Mucosa of rectum (tissue), 2 donors: ENCODE measurements around the gene SGK1.
"Not testable (repeated sequence)": the region's sequence is repeated elsewhere in the genome, so short reads cannot be mapped to it uniquely, and the experiment has no call there.

Experiments
- H3K27ac ChIP-seq, 2 donors: one replicate each; pipeline ENCODE4 v1.7.0; 2013; ENCODE audit warnings: inconsistent platforms in 2 of 2, low read depth in 2 of 2, low read length in 2 of 2
- H3K27me3 ChIP-seq, 2 donors: one replicate each; pipeline ENCODE4 v1.7.0; 2013; ENCODE audit warnings: low read length in 2 of 2; ENCODE audit not compliant: control insufficient read depth in 2 of 2, insufficient read depth in 2 of 2
- H3K36me3 ChIP-seq, 2 donors: one replicate each; pipeline ENCODE4 v1.7.0; 2013; ENCODE audit warnings: low read length in 2 of 2; ENCODE audit not compliant: control insufficient read depth in 2 of 2, insufficient read depth in 2 of 2
- H3K4me1 ChIP-seq, 2 donors: one replicate each; pipeline ENCODE4 v1.7.0; 2013; ENCODE audit warnings: low read length in 2 of 2, mild to moderate bottlenecking in 1 of 2; ENCODE audit not compliant: control insufficient read depth in 2 of 2, insufficient read depth in 2 of 2
- H3K4me3 ChIP-seq, 2 donors: one replicate each; pipeline ENCODE4 v1.7.0; 2013; ENCODE audit warnings: low read length in 2 of 2
- H3K9ac ChIP-seq, 2 donors: one replicate each; pipeline ENCODE4 v1.7.0; 2013; ENCODE audit warnings: low read length in 2 of 2, low read depth in 1 of 2, mild to moderate bottlenecking in 1 of 2
- H3K9me3 ChIP-seq, 2 donors: one replicate each; pipeline ENCODE4 v1.7.0; 2013; ENCODE audit warnings: low read length in 2 of 2; ENCODE audit not compliant: control insufficient read depth in 2 of 2
- donor health status: healthy.
- donor health status: Normal muscosa, but diverticular disease.

SGK1 gene

GRCh38 chr6:134288538-134289203 lies 29.2 kb downstream of the SGK1 start:
- no peaks in the 10 kb centered on the region for H3K27me3 ChIP-seq
- no peaks in the 10 kb centered on the region for H3K9me3 ChIP-seq
- H3K9ac ChIP-seq: no peak overlapping the region
- peaks cover 0 to 3% of the 10 kb centered on the region in 2 donors for H3K4me1 ChIP-seq
- H3K27ac ChIP-seq: peak overlapping the region; percentile 37 to 62
- no peaks in the 10 kb centered on the region for H3K36me3 ChIP-seq
- H3K4me3 ChIP-seq: no peak overlapping the region

GRCh38 chr6:134287859-134288537 lies 29.9 kb downstream of the SGK1 start:
- Histone ChIP-seq H3K9ac (no peak overlapping the region), H3K9me3 (no peaks in the 10 kb centered on the region), H3K27me3 (no peaks in the 10 kb centered on the region), H3K27ac (peak overlapping the region; percentile 37 to 62), H3K36me3 (no peaks in the 10 kb centered on the region), H3K4me1 (peaks cover 0 to 3% of the 10 kb centered on the region in 2 donors), H3K4me3 (no peak overlapping the region)

- H3K36me3 ChIP-seq: no peaks in the 10 kb centered on the region
- no peak overlapping the region for H3K4me3 ChIP-seq
- H3K27me3 ChIP-seq: no peaks in the 10 kb centered on the region
- no peak overlapping the region for H3K27ac ChIP-seq
- H3K4me1 ChIP-seq: no peaks in the 10 kb centered on the region
- no peaks in the 10 kb centered on the region for H3K9me3 ChIP-seq
- H3K9ac ChIP-seq: no peak overlapping the region
These were observed 35.1 kb downstream of the SGK1 start for GRCh38 chr6:134282816-134283215.

GRCh38 chr6:134281388-134281787 lies 36.5 kb downstream of the SGK1 start:
- Histone ChIP-seq H3K4me3 (no peak overlapping the region), H3K36me3 (no peaks in the 10 kb centered on the region), H3K9me3 (no peaks in the 10 kb centered on the region), H3K27me3 (no peaks in the 10 kb centered on the region), H3K9ac (no peak overlapping the region), H3K27ac (no peak overlapping the region), H3K4me1 (no peaks in the 10 kb centered on the region)

- no peak overlapping the region for H3K4me3 ChIP-seq
- H3K27me3 ChIP-seq: no peaks in the 10 kb centered on the region
- no peaks in the 10 kb centered on the region for H3K4me1 ChIP-seq
- H3K9me3 ChIP-seq: no peaks in the 10 kb centered on the region
- no peak overlapping the region for H3K9ac ChIP-seq
- no peak overlapping the region for H3K27ac ChIP-seq
- H3K36me3 ChIP-seq: no peaks in the 10 kb centered on the region
These were observed 39.9 kb downstream of the SGK1 start for GRCh38 chr6:134278000-134278399.

GRCh38 chr6:134276891-134277377 lies 41.0 kb downstream of the SGK1 start:
- not testable (repeated sequence) for H3K27me3 ChIP-seq, H3K4me1 ChIP-seq, H3K4me3 ChIP-seq, H3K36me3 ChIP-seq, H3K27ac ChIP-seq, H3K9ac ChIP-seq, H3K9me3 ChIP-seq

- Histone ChIP-seq H3K27me3 (no peaks in the 10 kb centered on the region), H3K4me3 (no peak overlapping the region), H3K4me1 (peaks cover 0 to 4% of the 10 kb centered on the region in 2 donors), H3K36me3 (no peaks in the 10 kb centered on the region), H3K9me3 (no peaks in the 10 kb centered on the region), H3K27ac (no peak overlapping the region), H3K9ac (no peak overlapping the region)
These were observed 45.5 kb downstream of the SGK1 start for GRCh38 chr6:134272374-134272773.

- Histone ChIP-seq H3K4me1 (peaks cover 0 to 4% of the 10 kb centered on the region in 2 donors), H3K36me3 (no peaks in the 10 kb centered on the region), H3K9ac (no peak overlapping the region), H3K4me3 (no peak overlapping the region), H3K27me3 (no peaks in the 10 kb centered on the region), H3K27ac (no peak overlapping the region), H3K9me3 (no peaks in the 10 kb centered on the region)
These were observed 50.0 kb downstream of the SGK1 start for GRCh38 chr6:134267917-134268361.

GRCh38 chr6:134266776-134267175 lies 51.1 kb downstream of the SGK1 start:
- Histone ChIP-seq H3K27ac (no peak overlapping the region), H3K9ac (no peak overlapping the region), H3K9me3 (no peaks in the 10 kb centered on the region), H3K36me3 (no peaks in the 10 kb centered on the region), H3K4me3 (no peak overlapping the region), H3K4me1 (peaks cover 0 to 4% of the 10 kb centered on the region in 2 donors), H3K27me3 (no peaks in the 10 kb centered on the region)

- H3K36me3 ChIP-seq: no peaks in the 10 kb centered on the region
These were observed 56.1 kb downstream of the SGK1 start for GRCh38 chr6:134261766-134262165.

More at GRCh38 chr6:134261766-134262165, 56.1 kb downstream of the SGK1 start:
- Histone ChIP-seq H3K9me3 (no peaks in the 10 kb centered on the region), H3K27ac (no peak overlapping the region), H3K4me1 (no peaks in the 10 kb centered on the region), H3K27me3 (no peaks in the 10 kb centered on the region), H3K9ac (no peak overlapping the region), H3K4me3 (no peak overlapping the region)
